Hepatocyte (in vitro differentiated cells): ENCODE results near the gene SP110. TPM values are rescaled to one million over a fixed set of nuclear protein-coding genes. Genes with fewer than 3 reads are reported as not detected.

ENCODE experiments used
- DNase-seq: peaks from one replicate; pipeline ENCODE4 v3.0.0-alpha.2; 2016; ENCODE audit warnings: low spot score
- H2AFZ ChIP-seq: fragments of 200-600 bp; sonication (generic); 2 replicates; pipeline ENCODE4 v1.6.0; 2016; ENCODE audit warnings: antibody characterized with exemption, mild to moderate bottlenecking
- H3K27ac ChIP-seq: fragments of 200-600 bp; sonication (generic); 2 replicates; pipeline ENCODE4 v1.5.1; 2016; ENCODE audit warnings: mild to moderate bottlenecking
- H3K27me3 ChIP-seq: fragments of 200-600 bp; sonication (generic); 2 replicates; pipeline ENCODE4 v1.6.1; 2016
- H3K36me3 ChIP-seq: fragments of 200-600 bp; sonication (generic); replicated peaks from 2 replicates; pipeline ENCODE4 v1.5.1; 2016; ENCODE audit warnings: low read depth; ENCODE audit not compliant: insufficient read depth
- H3K4me1 ChIP-seq: fragments of 200-600 bp; sonication (generic); 2 replicates; pipeline ENCODE4 v1.5.1; 2016; ENCODE audit warnings: mild to moderate bottlenecking, moderate library complexity; ENCODE audit not compliant: insufficient read depth
- H3K4me2 ChIP-seq: fragments of 200-600 bp; sonication (generic); 2 replicates; pipeline ENCODE4 v1.6.0; 2016
- H3K4me3 ChIP-seq: fragments of 200-600 bp; sonication (generic); 2 replicates; pipeline ENCODE4 v1.5.1; 2016; ENCODE audit warnings: mild to moderate bottlenecking
- H3K79me2 ChIP-seq: fragments of 200-600 bp; sonication (generic); 2 replicates; pipeline ENCODE4 v1.6.0; 2017; ENCODE audit warnings: mild to moderate bottlenecking
- H3K9me2 ChIP-seq: fragments of 200-600 bp; sonication (generic); replicated peaks from 2 replicates; pipeline ENCODE4 v1.6.0; 2017; ENCODE audit warnings: mild to moderate bottlenecking; ENCODE audit not compliant: insufficient read depth
- H3K9me3 ChIP-seq: fragments of 200-600 bp; sonication (generic); 2 replicates; pipeline ENCODE4 v1.5.1; 2016; ENCODE audit warnings: low read depth, mild to moderate bottlenecking
- H4K20me1 ChIP-seq: fragments of 200-600 bp; sonication (generic); 2 replicates; pipeline ENCODE4 v1.6.0; 2016; ENCODE audit warnings: mild to moderate bottlenecking; ENCODE audit not compliant: insufficient read depth, poor library complexity, severe bottlenecking
- EZH2 ChIP-seq: fragments of 200-600 bp; sonication (generic); IDR thresholded peaks from 2 replicates; pipeline ENCODE4 v1.6.1; 2016; ENCODE audit warnings: antibody characterized with exemption, mild to moderate bottlenecking, borderline replicate concordance
- EZH2phosphoT487 ChIP-seq: fragments of 200-600 bp; sonication (generic); IDR thresholded peaks from one replicate; pipeline ENCODE4 v1.6.1; 2018; ENCODE audit warnings: antibody characterized with exemption, mild to moderate bottlenecking, low read depth, moderate library complexity; ENCODE audit not compliant: unreplicated experiment, severe bottlenecking
- WGBS: methylation state at CpG from one replicate; pipeline ENCODE4 v1.1.6; 2016; ENCODE audit warnings: low lambda C conversion rate; ENCODE audit errors: missing lambda C conversion rate; 5-methylcytosine and 5-hydroxymethylcytosine counted together
- polyA plus RNA-seq: library from polyadenylated mRNA; unstranded; fragments of >200 nt; fragmentation: Nextera tagmentation; extraction: Ambion mirVana; gene quantifications from 2 replicates; pipeline ENCODE4 v1.2.1, GENCODE V29; 2016
- total RNA-seq: library from RNA; depleted of rRNA; stranded (reverse); fragments of >200 nt; gene quantifications from 2 replicates; pipeline ENCODE4 v1.2.3, GENCODE V29; 2014
- TF ChIP-seq, protein P1 (sequence below): fragments of 200-600 bp; sonication (generic); IDR thresholded peaks from 2 replicates; pipeline ENCODE4 v1.5.1; 2016; ENCODE audit warnings: antibody characterized with exemption, mild to moderate bottlenecking; ENCODE audit not compliant: poor library complexity

SP110 gene
- total and polyA plus RNA-seq, 2 experiments from 2014 or later, result 10.9 to 15.9 TPM

- H2AFZ ChIP-seq, result no peak overlapping the region
- no peaks in the 10 kb centered on the region for H3K4me1 ChIP-seq
- peaks cover 3% of the 10 kb centered on the region for H3K27me3 ChIP-seq
- no peak overlapping the region for H3K27ac ChIP-seq
- no peak overlapping the region for H3K4me2 ChIP-seq
- H3K9me3 ChIP-seq, result no peaks in the 10 kb centered on the region
- no peaks in the 10 kb centered on the region for H3K79me2 ChIP-seq
- TF ChIP-seq, protein P1, sequence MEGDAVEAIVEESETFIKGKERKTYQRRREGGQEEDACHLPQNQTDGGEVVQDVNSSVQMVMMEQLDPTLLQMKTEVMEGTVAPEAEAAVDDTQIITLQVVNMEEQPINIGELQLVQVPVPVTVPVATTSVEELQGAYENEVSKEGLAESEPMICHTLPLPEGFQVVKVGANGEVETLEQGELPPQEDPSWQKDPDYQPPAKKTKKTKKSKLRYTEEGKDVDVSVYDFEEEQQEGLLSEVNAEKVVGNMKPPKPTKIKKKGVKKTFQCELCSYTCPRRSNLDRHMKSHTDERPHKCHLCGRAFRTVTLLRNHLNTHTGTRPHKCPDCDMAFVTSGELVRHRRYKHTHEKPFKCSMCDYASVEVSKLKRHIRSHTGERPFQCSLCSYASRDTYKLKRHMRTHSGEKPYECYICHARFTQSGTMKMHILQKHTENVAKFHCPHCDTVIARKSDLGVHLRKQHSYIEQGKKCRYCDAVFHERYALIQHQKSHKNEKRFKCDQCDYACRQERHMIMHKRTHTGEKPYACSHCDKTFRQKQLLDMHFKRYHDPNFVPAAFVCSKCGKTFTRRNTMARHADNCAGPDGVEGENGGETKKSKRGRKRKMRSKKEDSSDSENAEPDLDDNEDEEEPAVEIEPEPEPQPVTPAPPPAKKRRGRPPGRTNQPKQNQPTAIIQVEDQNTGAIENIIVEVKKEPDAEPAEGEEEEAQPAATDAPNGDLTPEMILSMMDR, result no peak
- TF ChIP-seq EZH2phosphoT487, result no peak
- TF ChIP-seq EZH2, result no peak
- no peaks in the 10 kb centered on the region for H3K9me2 ChIP-seq
- no peak for DNase-seq
- no peaks in the 10 kb centered on the region for H4K20me1 ChIP-seq
- no peak overlapping the region for H3K4me3 ChIP-seq
- H3K36me3 ChIP-seq, result no peaks in the 10 kb centered on the region
- 87% methylated on average over 2 of the region's 2 CpGs for WGBS
Measured at GRCh38 chr2:230250231-230250630, 30.4 kb upstream of the SP110 start.

GRCh38 chr2:230246206-230246605 is 26.4 kb upstream of the SP110 start:
- no peaks in the 10 kb centered on the region for H3K36me3 ChIP-seq
- no peak for DNase-seq
- no peaks in the 10 kb centered on the region for H4K20me1 ChIP-seq
- no peak overlapping the region for H3K27ac ChIP-seq
- H3K4me3 ChIP-seq, result no peak overlapping the region
- no peak overlapping the region for H3K4me2 ChIP-seq
- TF ChIP-seq EZH2, result no peak
- TF ChIP-seq, protein P1, result no peak
- TF ChIP-seq EZH2phosphoT487, result no peak
- H2AFZ ChIP-seq, result no peak overlapping the region
- peaks cover 8% of the 10 kb centered on the region for H3K27me3 ChIP-seq
- 69% methylated on average over 3 of the region's 3 CpGs for WGBS
- no peaks in the 10 kb centered on the region for H3K79me2 ChIP-seq
- H3K4me1 ChIP-seq, result no peaks in the 10 kb centered on the region
- no peaks in the 10 kb centered on the region for H3K9me2 ChIP-seq
- H3K9me3 ChIP-seq, result no peaks in the 10 kb centered on the region

DNA sequence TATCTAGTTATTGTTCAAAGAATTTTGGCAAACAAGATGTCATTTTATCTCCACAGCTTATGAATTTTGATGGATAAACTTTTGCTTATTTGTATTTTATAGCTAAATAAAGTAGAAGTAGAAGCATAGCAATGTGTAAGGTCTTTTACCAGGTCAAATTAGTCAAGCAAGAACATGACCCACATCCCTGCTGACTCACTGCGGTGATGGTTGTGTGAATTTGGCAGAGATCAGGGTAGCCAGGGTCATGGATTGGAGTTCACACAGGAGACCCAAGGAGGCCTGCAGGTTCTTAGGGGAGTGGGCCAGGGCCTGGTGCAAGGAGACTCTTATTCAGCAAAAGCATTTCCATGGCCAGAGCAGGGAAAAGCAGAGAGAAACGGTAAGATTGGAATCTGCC is 24.4 kb upstream of the SP110 start:
- H3K9me3 ChIP-seq, result no peaks in the 10 kb centered on the region
- H3K4me2 ChIP-seq, result no peak overlapping the region
- no peaks in the 10 kb centered on the region for H3K4me1 ChIP-seq
- no peak overlapping the region for H2AFZ ChIP-seq
- TF ChIP-seq, protein P1, result no peak
- TF ChIP-seq EZH2 (no peak), EZH2phosphoT487 (no peak)
- H3K4me3 ChIP-seq, result no peak overlapping the region
- DNase-seq, result no peak
- no peaks in the 10 kb centered on the region for H4K20me1 ChIP-seq
- 91% methylated on average over 2 of the region's 2 CpGs for WGBS
- H3K36me3 ChIP-seq, result no peaks in the 10 kb centered on the region
- H3K9me2 ChIP-seq, result no peaks in the 10 kb centered on the region
- no peaks in the 10 kb centered on the region for H3K79me2 ChIP-seq
- no peak overlapping the region for H3K27ac ChIP-seq
- peaks cover 4% of the 10 kb centered on the region for H3K27me3 ChIP-seq

DNA sequence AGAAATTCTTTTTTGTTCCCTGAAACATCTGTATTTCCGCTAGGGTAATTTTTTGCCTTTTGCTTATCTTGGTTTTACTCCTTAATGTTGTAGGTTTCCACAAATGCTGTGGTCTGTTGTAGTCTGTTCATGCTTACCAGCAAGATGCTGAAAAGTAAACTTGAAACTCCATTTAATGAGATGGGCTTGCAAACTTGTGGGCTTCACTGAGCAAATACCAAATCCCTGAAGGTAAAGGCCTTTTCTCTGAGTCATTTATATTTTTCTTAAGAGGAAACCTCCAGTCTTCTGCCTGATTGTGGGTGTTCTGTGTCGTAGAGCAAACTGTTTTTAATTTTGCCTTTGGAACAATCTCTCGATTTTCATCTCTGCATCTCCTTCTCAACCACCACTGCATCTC is 15.1 kb upstream of the SP110 start:
- Histone ChIP-seq H3K36me3 (no peaks in the 10 kb centered on the region), H3K27ac (no peak overlapping the region), H3K4me1 (no peaks in the 10 kb centered on the region), H3K27me3 (no peaks in the 10 kb centered on the region), H3K79me2 (no peaks in the 10 kb centered on the region), H4K20me1 (no peaks in the 10 kb centered on the region), H3K9me2 (no peaks in the 10 kb centered on the region), H3K9me3 (no peaks in the 10 kb centered on the region), H3K4me2 (no peak overlapping the region), H2AFZ (no peak overlapping the region), H3K4me3 (no peak overlapping the region)
- WGBS, result 87% methylated on average over 3 of the region's 3 CpGs
- TF ChIP-seq EZH2, result no peak
- TF ChIP-seq EZH2phosphoT487, result no peak
- TF ChIP-seq, protein P1, result no peak
- no peak for DNase-seq
